NT2/D1 (cell line): ENCODE measurements around the gene IL26.

Source experiments
- DNase-seq: peaks from one replicate; pipeline ENCODE4 v3.0.0-alpha.2; 2011; ENCODE audit warnings: low read depth, low spot score
- H3K27me3 ChIP-seq: 2 replicates; pipeline ENCODE4 v1.6.0; 2011; ENCODE audit warnings: mild to moderate bottlenecking; ENCODE audit not compliant: insufficient read length, insufficient read depth
- H3K36me3 ChIP-seq: 2 replicates; pipeline ENCODE4 v1.6.1; 2011; ENCODE audit warnings: mild to moderate bottlenecking, low read length, mixed read lengths; ENCODE audit not compliant: insufficient read depth, insufficient read length
- H3K4me1 ChIP-seq: 2 replicates; pipeline ENCODE4 v1.5.1; 2011; ENCODE audit not compliant: insufficient read depth, insufficient read length
- H3K4me3 ChIP-seq: 2 replicates; pipeline ENCODE4 v1.5.1; 2011; ENCODE audit warnings: low read depth; ENCODE audit not compliant: insufficient read length
- H3K9ac ChIP-seq: 2 replicates; pipeline ENCODE4 v1.6.0; 2011; ENCODE audit warnings: low read depth; ENCODE audit not compliant: insufficient read length
- H3K9me3 ChIP-seq: 2 replicates; pipeline ENCODE4 v1.5.1; 2011; ENCODE audit warnings: mild to moderate bottlenecking, low read length; ENCODE audit not compliant: insufficient read depth
- SUZ12 ChIP-seq: IDR thresholded peaks from 2 replicates; pipeline ENCODE4 v1.6.1; 2011; ENCODE audit not compliant: insufficient read length, insufficient read depth; ENCODE audit errors: extremely low read depth
- YY1 ChIP-seq: IDR thresholded peaks from 2 replicates; pipeline ENCODE4 v1.6.1; 2011; ENCODE audit not compliant: insufficient read length, insufficient read depth
- ZNF274 ChIP-seq: IDR thresholded peaks from 2 replicates; pipeline ENCODE4 v1.6.1; 2011; ENCODE audit warnings: mild to moderate bottlenecking, low read depth, low read length

IL26 gene

DNA sequence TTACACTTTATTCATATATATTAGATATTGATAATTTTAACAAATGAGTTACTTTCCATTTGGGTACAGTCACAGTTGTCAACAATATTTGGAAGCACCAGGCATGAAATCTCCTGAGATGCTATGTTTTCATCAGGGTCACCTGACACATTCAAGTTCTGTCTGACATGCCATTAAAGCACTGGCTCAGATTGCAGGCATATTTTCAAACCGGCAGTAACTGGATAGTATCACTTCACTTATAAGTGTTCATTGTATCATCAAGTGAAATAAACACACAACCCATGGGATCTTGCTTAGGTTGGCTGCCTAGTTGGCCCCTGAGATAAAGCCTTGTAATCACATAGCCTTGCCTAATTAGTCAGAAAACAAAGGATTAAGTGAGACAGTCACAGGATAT lies 70.8 kb downstream of the IL26 start:
- Histone ChIP-seq H3K4me3 (no peak overlapping the region), H3K9me3 (no peaks in the 10 kb centered on the region), H3K27me3 (no peaks in the 10 kb centered on the region), H3K4me1 (no peaks in the 10 kb centered on the region), H3K36me3 (no peaks in the 10 kb centered on the region), H3K9ac (no peak overlapping the region)
- no peak for TF ChIP-seq ZNF274
- TF ChIP-seq SUZ12: no peak
- TF ChIP-seq YY1: no peak
- DNase-seq: no peak
